HK-2 (cell line): ENCODE data around the gene MRPL42.
A peak's percentile ranks its signal among the peaks of the same experiment; 100 is the strongest.

Source experiments
- DNase-seq: peaks from one replicate; pipeline ENCODE4 v3.0.0-alpha.2; 2018; ENCODE audit not compliant: unreplicated experiment

MRPL42 gene

DNA sequence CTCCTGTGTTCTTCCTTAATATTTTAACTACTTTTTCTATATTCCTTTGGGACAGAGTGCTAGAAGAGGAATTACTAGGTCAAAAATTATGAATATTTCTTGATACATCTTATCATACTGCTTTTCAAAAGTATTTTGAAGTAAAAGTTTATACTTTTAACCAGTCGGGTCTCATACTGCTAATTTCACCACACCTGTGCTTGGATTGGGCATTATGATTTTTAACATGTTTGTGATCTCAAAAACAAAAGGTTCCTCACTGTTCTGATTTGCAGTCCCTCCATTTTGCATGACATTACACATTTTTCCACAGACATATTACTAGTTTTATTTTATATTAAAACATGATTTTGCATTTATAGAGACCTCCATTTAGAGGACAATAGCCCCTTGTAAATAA lies 32.9 kb downstream of the MRPL42 start:
- no peak for DNase-seq

DNA sequence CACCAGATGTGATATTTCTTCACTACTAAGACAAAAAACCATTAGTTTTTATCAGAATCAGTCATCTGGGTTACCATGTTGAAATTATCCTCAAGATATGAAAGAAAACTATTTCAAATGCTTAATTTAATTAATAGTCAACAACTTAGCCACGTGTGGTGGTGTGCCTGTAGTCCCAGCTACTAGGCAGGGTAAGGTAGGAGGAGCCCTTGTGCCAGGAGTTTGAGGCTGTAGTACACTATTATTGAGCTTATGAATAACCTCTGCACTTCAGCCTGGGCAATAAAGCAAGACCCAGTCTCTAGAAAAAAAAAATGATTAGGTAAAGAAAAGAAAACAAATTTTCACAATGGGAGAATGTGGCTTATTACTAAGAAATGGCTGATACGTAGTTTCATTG lies 33.4 kb downstream of the MRPL42 start:
- no peak for DNase-seq

DNA sequence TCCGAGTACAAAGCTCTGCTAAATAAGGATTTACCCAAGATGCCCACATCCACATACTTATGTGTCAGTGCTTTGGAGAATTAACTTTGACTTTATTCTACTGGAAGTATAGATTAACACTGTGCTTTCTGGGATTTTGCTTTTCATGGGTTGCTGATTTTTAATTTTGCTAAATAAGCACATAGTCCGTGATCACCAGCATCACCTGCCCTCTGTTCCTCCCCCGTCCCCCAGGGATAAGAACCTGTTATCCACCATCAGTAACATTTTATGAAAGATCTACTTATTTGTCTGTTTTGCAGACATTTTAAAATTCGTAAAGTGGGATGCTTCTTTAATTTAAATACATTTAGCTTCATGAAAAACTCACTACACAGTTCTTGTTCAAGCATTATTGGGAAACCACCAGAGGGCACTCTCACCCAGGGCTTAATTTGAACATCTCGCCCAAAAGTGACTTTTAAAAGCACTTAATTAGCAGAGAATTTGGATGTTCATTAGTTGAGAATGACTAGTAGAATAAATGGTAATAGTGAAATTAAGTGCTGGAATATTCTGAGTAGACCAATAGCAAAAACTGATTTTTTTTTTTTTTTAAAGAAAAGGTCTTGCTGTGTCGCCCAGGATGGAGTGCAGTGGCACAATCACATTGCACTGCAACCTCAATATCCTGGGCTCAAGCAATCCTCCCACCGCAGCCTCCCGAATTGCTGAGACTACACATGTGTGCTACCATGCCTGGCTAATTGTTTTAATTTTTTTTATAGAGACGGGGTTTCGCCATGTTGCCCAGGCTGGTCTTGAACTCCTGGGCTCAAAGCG lies 35.7 kb downstream of the MRPL42 start:
- DNase-seq, result no peak

DNA sequence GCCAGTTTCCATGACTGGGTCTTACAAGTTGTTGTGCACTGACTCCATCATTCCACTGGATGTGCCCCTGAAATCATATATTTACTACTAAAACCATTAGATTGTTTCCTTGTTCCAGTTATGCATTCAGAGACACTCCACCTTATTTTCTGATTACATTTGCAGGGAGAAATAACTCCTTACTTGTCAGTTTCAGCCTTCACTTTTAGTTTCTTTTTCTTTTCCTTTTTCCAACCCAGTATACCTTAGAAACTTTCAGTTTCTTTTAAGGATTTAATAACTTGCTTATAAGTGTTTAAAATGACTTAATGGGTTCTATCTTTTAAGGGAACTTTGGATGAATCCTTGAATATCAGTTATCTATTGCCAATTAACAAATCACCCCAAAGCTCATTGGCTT lies 39.9 kb downstream of the MRPL42 start:
- DNase-seq, result no peak

DNA sequence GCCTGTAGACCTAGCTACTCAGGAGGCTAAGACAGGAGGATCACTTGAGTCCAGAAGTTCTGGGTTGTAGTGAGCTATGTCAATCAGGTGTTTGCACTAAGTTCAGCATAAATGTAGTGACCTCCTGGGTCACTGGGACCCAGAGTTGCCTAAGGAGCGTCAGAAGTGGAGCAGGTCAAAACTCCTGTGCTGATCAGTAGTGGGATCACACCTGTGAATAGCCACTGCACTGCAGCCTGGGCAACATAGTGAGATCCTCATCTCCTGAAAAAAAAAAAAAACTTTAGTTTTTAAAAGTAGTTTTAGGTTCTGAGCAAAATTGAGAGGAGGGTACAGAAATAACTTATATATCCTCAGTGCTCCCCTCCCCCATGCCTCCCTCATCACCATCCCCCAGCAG lies 42.2 kb downstream of the MRPL42 start:
- no peak for DNase-seq

DNA sequence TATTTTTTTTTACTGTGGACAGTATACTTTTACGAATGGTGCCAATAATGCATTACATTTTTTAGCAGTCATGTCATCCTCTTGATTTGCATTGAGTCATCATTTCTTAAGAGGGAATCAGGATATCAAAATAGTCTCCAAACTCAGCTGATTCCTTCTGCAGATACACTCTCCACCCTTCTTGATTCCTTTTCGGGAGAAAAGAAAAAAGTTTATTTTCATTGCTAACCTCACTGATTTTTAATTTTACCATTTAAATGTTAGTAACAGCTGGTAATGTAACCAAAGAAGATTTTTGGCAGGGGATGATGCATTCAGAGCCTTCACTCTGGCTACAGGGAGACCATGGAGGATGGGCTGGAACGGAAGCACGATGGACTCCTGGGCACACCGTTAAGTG lies 47.5 kb downstream of the MRPL42 start:
- DNase-seq, result no peak

DNA sequence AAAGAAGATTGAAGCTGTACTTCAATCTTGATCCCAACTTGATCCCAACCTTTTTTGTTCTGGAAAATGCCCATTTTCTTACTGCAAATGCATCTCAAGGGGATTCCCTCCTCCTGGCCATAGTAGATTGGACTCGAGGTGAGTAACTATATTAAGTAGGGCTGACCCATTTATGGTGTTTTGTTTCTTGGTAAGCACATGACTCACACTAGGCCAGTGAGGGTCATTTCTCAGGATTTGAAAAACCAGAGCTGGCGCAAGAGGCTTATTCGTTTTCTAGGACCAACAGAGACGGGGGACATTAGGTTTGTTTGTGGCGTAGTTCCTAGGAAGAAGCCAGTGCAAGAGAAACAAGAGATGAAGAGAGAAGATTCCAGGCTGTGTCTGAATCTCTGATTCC lies 51.4 kb downstream of the MRPL42 start:
- DNase-seq, result no peak

DNA sequence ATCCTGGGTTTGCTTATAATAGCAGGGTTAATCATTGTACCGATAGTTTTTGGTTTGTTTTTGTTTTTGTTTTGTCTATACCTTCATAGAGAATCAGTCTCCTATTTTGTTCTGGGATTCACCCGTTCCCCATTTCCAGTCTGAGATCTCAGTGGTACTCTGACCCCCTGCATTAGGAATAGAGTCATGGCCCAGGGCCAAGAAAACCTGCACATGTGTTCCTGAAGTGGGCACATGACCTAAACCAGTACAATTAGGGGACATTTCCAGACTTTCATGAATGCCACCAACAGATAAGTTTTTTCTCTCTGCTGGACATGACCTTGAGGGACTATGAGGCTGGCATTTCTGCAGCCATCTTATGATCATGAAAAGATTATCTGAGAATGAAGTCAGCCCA lies 52.5 kb downstream of the MRPL42 start:
- DNase-seq, result no peak

DNA sequence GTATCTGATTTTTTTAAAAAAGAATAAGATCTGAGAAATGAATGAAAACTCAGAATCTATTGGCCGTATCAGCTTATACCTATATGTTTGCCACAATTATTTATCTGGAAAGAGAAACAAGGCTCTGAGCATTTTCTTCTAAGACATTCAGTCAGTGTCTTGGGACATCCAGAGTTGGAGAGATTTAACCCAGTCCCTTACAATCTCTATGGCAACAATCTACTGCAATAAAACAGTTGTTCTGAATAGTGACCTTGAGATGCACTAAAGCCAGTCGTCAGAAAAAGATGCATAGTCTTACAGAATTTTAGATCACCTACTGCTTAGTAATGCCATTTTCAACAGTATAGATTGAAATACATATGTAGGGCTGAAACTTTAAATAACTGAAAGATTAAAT lies 53.1 kb downstream of the MRPL42 start:
- DNase-seq, result no peak

DNA sequence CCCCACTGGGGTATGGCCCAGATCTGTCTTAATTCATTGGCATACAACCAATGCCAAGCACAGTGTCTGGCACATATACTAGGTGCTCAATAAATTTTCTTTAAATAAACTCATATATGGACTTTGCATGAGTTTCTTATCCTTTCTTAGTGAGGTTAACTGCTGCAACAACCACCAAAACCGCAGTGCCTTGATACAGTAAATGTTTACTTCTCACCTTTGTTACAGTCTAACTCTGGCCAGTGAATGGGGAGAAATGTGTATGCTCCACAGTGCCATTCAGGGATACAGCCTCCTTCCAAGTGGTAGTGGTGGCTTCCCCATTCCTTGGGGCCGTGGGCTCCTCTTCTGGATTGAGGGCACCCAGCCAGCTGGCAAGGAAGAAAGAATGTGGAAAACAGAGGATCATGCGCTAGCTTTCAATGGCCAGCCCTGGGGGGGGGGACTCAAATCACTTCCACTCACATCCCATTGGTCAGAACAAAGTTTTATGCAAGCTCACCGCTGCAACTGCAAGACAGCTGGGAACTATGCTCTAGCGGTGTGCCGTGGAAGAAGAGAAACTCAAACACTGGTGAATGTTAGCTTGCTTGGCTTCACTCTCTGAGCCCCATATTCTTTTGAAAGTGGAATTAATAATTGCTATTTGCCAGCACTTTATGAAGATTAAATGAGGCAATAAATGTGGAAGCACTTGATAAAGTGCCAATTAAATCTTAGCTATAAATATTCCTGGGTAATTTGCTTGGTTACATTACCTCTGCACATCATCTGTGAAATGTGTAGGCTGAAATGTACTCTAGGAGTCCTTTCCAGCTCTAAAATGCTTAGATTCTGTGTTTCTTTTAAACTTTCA lies 54.1 kb downstream of the MRPL42 start:
- DNase-seq, result no peak

DNA sequence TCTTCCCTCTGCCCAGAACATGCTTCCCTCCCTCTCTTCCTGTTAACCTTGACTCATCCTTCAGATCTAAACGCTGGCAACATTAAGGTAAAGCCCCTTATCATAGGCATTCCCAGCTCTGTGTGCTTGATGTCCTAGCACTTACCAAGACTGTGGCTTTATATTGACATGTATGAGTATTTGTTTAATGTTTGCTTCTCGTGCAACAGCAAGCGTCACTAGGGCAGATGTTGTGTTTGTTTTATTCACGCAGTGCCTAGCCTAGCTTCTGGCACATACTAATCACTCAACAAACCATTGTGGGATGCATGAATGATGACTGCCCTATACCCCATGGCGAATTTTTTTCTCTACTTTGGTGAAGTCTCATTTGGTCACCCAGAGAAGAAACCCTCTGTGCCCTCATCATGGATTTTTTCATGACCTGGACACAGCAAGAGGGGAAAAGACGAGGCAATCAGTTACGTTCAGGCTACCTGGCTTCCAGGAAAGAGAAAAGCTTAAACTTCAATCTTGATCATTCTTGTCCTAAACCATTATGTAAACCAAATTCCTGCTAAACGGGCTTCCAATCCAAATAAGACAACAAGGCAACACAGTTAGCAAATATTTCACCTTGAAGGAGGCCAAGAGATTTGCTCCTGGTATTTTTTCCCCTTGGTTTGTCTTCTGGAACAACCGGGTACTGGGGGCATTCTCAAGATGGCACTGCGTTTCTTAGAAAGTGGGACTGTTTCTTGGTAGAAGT lies 57.2 kb downstream of the MRPL42 start:
- DNase-seq, result no peak

DNA sequence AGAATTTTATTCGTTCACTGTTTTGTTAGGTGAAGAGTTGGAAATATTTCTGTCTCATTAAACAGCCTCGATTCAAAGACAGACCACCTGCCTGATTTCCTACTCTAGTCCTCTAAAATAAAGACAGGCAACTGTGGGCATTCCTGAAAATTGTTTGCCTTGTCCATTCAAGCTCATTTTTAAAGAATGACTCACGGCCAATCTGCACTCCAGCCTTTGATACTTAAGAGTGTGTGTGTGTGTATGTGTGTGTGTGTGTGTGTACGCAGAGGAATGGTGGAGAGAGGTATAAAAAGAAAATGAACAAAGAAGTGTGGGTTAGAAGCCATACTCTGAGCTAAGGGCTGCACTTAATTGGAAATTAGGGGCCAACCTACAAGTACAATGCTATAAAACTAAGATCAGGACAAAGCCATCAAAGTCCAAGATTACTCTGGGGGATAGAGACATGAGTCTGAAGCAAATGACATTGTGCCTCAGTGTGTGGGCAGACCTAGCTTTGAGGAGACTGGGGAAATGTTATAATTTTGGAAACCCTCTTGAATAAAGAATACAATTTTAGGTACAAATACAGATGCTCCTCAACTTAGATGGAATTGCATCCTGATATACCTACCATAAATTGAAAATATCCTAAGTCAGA lies 59.6 kb downstream of the MRPL42 start:
- peak; percentile 63 for DNase-seq

DNA sequence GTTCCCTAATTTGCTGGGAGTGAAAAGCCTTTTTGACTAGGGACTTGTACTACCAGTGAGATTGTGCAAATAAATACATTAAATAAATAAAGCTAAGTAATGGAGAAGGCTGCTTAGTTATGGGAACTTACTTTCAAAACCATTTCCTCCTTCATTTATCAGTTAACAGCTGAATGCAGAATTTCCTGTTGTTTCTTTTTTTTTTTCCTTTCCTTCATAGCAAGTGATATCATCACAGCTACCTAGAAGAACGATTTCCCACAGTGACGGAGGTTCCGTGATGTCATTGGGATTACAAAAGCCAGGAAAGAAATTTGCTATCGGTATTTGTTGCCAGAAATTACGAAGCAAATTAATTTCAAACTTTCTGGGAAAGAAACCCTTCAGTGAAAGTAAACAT lies 63.0 kb downstream of the MRPL42 start:
- no peak for DNase-seq

DNA sequence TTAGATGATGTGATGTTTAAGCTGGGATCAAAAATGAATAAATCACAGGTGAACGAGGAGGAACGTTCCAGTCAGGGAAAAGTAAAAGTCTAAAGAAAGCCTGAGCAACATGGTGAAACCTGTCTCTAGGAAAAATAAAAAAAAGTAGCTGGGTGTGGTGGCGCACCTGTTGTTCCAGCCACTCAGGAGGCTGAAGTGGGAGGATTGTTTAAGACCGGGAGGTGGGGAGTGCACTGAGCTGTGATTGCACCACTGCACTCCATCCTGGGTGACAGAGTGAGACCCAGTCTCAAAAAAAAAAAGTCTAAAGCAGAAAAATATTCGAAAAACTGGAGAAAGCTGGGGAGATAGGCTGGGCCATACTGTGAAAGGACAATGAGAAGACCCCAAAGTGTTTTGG lies 66.0 kb downstream of the MRPL42 start:
- DNase-seq, result no peak

DNA sequence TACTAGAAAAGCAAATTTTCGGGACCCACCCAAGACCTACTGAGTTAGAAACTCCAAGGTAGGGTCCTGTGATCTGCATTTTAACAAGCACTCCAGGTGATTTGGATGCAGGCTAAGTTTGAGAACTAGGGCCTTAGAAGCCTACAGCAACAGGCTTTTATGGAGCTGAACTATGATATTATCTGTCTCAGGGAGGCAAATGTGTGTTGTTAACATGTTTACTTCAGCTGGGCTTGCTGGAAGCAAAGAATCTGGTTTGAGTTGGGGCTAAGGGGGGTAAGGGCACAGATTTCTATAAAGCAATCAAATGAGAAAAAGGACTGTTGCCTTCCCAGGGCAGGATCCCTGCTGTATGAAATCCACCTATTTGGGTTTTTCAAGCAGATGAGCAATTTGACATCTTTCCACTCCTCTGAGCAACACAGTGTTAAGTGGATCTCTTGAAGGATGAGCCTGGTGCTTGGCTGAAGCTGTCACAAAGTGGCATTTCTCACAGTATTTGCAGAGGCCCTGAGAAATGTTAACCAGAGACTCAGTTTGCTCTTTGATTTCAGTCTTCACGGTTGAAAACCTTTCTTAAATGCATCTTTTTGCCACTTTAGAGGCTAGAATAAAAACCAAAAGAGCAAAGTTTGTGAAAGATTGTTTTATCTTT lies 68.9 kb downstream of the MRPL42 start:
- DNase-seq, result no peak

DNA sequence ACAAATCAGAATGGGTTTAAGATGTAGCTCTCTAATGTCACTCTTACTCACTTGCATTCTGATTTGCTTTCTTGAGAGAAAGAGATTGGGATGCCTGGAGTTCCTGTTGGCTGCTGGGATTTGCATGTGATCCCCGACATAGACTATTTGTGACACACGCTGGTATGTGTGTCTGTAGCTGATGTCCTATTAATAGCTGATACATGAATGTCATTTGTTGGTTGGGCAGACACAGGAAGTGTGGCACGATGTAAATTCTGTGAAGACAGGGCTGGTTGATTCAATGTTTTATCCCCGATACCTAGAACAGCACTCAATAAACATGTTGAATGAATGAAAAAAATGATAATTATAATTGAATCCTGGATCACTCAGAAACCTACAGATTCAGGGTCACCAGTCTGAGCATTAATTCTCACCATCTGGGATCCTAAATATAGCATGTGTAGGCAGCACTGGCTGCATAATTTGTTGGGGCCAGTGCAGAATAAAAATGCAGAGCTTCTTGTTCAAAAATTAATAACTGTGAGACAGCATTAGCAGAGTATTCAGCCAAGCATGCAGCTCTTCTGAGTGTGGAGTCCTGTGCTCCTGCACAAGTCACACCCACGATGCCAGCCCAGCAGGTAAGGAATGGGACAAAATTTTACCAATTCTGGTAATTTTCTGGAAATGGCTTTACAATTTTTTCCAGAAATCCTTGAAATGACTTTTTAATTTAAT lies 69.6 kb downstream of the MRPL42 start:
- DNase-seq, result no peak

DNA sequence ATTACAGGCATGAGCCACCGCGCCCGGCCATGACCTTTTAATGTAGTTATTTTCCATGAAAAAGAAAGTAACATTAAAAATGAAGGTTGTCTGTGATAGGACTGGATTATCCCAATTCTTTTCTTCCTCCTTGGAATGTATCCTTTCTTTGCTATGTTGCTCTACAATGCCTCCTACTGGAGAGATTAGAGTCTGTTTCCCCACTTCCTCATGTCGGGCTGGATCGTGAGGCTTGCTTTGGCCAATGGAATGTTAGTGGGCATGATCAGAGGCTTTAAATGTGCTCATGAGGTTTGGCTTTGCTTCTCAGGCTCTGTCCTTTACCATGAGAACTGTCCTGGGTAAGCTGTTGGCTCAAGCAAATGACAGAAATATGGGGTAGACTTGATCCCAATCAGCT lies 70.5 kb downstream of the MRPL42 start:
- no peak for DNase-seq

DNA sequence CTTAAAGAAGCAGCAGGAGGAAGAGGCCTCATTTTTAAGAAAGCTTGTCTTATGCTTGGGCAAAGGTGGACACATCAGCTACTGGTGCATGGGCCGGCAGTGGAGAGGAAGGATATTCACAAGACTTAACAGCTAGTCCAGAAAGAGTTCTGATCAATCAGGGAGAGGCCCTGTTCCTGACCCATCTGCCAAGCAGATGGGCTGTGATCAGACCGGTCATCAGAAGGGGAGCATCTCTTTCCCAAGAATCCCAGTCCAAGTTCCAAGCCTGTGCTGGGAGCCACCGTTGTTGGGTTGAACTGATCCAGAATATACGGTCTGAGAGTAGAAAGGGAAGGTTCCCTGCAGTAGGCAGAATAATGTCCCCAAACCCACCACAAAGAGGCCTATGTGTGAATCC lies 72.5 kb downstream of the MRPL42 start:
- no peak for DNase-seq

DNA sequence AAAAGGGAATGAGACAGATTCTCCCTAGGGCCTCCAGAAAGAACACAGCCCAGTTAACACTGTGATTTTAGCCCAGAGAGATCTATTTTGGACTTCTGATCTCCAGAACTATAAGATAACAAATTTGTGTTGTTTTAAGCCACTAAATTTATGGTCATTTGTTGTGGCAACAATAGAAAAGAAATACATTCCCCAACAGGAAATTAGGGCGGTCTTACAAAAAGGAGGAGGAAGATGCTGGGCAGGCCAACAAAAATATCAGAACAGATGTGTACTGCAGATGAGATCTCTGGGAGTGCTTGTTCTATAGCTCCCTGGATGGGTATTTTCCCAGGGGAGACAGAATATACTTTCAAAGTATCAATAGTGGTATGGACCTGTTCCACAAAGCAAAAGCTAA lies 73.2 kb downstream of the MRPL42 start:
- no peak for DNase-seq

DNA sequence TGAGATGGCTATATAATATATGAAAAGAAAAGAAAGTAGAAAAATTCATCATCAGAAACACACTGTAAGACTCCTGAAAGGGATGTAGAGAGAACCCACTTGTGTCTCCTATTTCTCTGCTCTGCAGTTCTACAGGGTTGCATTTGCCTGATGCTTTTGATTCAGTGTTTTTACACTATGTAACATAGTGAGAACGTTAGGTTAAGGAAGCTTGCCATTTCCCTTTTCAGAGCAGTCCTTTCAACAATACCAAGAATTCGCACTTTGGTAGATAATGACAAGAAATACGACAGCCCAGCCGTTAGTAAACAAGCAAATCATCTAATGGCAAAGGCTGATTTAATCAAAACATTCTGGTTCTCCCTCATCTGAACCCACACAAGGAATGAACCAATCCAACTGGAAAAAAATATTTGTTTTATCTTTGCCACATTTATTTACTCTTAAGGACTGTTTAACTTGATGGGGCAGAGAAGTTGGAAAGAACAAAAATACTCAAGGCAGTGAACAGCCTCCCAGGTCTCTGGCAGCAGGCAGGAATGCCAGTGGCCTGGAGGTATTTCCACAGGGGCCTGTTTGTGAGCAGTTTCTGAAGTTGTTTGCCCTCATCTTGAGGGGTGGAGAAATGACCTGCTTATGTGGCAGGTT lies 74.4 kb downstream of the MRPL42 start:
- DNase-seq, result no peak
